IPS-NIHi7 (cell line): ENCODE results near the gene CENPU.
A peak's percentile ranks its signal among the peaks of the same experiment; 100 is the strongest.

ENCODE experiments used
- DNase-seq: peaks from one replicate; pipeline ENCODE4 v3.0.0; 2012; ENCODE audit warnings: mixed read lengths; ENCODE audit errors: extremely low spot score

The CENPU gene

GRCh38 chr4:184705692-184706091, 28.2 kb downstream of the CENPU start:
- no peak for DNase-seq

- DNase-seq, result no peak
These were observed 31.8 kb downstream of the CENPU start for GRCh38 chr4:184702114-184702513.

- DNase-seq, result no peak
These were observed 34.0 kb downstream of the CENPU start for GRCh38 chr4:184699941-184700340.

GRCh38 chr4:184697956-184698355, 35.9 kb downstream of the CENPU start:
- no peak for DNase-seq

GRCh38 chr4:184695178-184695896, 38.6 kb downstream of the CENPU start:
- no peak for DNase-seq

GRCh38 chr4:184694412-184694956, 39.4 kb downstream of the CENPU start:
- DNase-seq, result no peak

GRCh38 chr4:184693056-184693455, 40.8 kb downstream of the CENPU start:
- DNase-seq, result no peak

DNA sequence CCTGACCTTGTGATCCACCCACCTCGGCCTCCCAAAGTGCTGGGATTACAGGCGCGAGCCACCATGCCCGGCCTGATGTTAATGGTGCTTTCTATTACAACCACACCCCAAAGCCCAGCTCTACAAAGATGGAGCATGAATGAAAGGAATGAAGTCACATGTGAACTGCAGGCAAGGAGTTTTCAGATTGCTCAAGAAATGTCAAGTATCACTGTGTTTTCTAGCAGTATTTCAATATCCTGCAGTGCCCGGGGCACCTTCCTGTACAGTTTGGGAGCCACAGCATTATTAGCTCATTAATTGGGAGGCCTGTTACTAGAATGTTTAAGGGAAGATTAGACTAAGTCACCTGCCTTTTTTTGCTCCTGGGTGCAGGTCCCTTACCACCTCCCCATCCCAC, 44.2 kb downstream of the CENPU start:
- no peak for DNase-seq

- DNase-seq, result peak; percentile 70
These were observed 45.4 kb downstream of the CENPU start for GRCh38 chr4:184688447-184688846.

DNA sequence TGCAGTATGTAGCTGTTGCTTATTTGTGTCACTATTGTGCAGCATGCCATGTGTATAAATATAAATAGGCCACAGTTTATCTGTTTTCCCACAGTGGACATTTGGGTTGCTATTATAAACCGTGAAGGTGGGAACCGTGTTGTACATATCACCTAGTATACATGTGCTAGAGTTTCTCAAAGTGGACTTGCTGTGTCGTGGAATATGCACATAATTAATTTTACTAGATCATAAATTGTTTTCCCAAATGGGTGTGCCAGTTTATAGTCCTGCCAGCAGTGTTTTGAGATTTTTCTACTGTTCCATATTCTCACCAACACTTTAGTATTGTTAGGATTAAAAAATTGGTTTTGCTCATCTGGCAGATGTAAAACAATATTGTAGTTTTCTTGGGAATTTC, 45.9 kb downstream of the CENPU start:
- no peak for DNase-seq

DNA sequence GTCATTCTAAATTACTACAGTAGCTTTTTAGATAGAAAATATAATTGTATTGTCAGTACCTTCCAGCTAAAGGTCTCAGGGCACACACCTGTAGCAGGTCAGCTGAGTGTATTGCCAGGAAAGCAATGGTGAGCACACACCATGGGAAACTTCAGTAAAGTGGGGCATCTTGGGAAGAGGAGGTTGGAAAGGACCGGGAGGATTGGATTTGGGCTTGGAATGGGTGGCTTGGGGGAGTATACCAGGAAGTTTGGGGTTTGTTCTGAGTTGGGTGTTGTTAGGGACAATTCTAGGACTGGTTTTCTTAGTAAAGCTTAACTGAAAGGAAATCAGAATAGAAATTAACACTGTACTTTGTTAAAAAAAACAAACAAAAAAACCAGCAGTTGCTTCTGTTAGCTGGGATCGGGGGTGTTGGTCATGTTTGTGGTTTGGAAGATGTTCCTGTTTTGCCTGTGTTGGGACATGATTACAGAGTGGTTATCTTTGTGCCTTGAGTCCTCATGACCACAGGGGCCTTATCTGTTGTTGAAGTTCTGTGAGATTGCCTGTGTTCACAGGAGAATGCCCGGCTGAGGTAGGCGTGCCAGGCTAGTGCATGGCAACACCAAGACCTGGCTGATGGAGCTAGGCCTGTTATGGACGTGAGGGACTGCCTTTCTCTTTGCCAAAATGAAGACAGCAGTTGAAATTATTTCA, 49.3 kb downstream of the CENPU start:
- DNase-seq, result no peak

GRCh38 chr4:184681916-184682315, 52.0 kb downstream of the CENPU start:
- DNase-seq, result no peak

DNA sequence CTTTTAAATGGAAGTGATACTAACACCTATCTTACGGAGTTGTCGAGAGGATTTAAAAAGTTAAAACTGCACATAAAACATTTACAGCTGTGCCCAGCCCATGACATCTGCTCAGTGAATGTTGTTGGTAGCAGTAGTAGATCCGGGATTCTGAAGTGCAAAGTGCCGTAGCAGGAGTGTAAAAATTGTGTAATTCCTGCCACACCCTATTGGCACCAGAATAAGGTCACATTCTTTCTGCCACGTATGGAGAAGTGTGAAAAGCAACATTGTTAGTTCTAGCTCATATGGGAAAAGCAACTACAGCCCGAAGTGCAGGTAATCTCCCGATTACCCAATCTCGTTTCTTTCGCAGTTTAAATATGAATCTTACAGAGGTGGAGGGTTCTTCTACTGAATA, 53.2 kb downstream of the CENPU start:
- DNase-seq, result no peak

- DNase-seq, result no peak
These were observed 57.9 kb downstream of the CENPU start for GRCh38 chr4:184675821-184676492.

DNA sequence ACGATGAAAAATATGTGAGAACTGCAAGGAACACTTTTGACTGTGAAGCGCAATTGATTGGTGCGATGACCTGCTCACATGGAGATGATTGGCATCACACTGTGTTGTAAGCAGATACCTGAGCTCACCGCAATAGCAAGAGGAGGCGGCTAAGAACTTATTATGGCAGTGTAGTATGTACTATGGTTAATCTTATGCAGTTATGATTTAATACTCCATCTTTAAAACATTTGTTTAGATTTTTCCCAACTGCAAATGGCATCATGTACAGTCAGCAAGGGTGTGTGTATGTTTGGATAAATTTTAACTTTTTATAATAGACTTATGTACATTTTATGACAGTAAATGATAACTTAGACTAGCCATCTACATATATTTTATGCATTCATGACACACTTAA, 58.9 kb downstream of the CENPU start:
- DNase-seq, result no peak

DNA sequence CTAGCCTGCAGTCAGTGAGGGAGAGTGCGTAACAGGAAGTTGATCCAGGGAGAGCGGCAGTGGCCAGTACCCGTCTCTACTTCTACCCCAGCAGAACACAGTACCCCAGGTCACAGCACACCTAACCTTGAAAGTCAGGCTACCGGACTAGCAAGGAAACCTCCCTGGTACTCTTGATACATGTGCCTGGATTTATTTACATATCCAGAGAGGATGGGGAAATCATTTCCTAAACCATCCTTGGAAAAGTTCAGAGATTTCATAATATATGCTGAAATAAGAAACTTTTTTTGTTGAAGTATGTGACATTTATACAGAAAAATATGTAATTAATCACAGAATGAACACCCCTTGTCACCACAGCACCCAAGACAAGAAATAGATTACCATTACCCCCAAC, 59.9 kb downstream of the CENPU start:
- DNase-seq, result no peak

- no peak for DNase-seq
These were observed 61.2 kb downstream of the CENPU start for GRCh38 chr4:184672741-184673140.

- DNase-seq, result no peak
These were observed 62.8 kb downstream of the CENPU start for GRCh38 chr4:184671101-184671500.

DNA sequence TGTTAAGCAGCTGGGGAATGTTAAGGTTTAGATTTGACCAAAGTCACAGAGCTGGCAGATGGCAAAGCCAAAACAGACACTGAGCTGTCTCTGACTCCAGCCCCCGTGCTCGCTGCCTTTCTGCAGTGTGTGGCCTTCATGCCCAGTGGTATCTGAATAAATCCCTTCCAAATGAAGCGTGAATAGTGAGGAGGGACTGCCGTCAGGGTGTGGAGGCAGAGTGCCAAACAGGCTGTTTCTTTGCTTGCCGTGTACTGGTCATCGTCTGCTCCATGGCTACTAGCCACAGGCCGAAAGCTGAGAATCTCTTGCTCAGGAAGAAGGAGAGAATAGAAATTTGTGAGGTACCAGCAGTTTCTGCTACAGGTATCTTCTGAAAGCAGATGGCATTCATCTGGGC, 64.6 kb downstream of the CENPU start:
- no peak for DNase-seq

GRCh38 chr4:184668511-184669114, 65.3 kb downstream of the CENPU start:
- no peak for DNase-seq

GRCh38 chr4:184668096-184668495, 65.8 kb downstream of the CENPU start:
- DNase-seq, result no peak

DNA sequence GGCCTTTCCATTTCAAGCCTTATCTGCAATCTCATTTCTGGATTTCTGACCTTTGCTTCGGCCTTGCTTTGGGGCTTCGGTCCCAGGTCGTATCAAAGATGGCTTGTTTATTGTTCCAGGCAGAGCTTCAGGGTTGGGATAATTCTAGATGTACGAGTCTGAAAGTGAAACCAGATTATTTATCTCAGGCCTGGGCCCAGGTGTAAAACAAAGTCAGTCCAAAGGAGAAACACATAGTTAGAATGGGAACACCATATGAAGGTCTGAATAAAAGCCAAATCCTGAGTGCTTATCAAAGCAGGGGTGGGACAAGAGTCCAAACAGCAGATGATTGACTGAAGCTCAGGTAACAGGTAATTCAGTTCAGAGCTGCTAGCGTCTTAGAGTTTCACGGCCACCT, 67.2 kb downstream of the CENPU start:
- no peak for DNase-seq
